A673 (cell line): Measurements from ENCODE around the gene B3GAT2.

Experiments used
- CTCF ChIP-seq: fragments of 300-800, 200-600 bp; sonication (generic); conservative IDR thresholded peaks from 2 replicates; pipeline ENCODE4 v1.5.1; 2017; ENCODE audit warnings: low read depth, mild to moderate bottlenecking, antibody characterized with exemption, low read length, moderate library complexity, mixed read lengths
- EZH2 ChIP-seq: fragments of 200-600 bp; sonication (generic); IDR thresholded peaks from 2 replicates; pipeline ENCODE4 v1.6.1; 2017; ENCODE audit warnings: borderline replicate concordance, low read depth, mild to moderate bottlenecking, mixed read lengths, antibody characterized with exemption, low read length; ENCODE audit not compliant: poor library complexity, severe bottlenecking

- TF ChIP-seq EZH2 (no peak), CTCF (no peak)
These were observed 118.0 kb downstream of the B3GAT2 start for GRCh38 chr6:70838907-70839285.
